Ovary (tissue), 9 donors: ENCODE results near the gene OR51A4. TPM values are rescaled to one million over a fixed set of nuclear protein-coding genes. Genes with fewer than 3 reads are reported as not detected.

Experiments
- DNase-seq, 5 donors: peaks; one replicate each; pipeline ENCODE4 v3.0.0-alpha.2; 2019 to 2020
- H3K27ac ChIP-seq, 2 donors: fragments of 200-600 bp; one replicate each; pipeline versions ENCODE4 v1.5.1 to v1.8.0; 2019 to 2022
- H3K27me3 ChIP-seq: fragments of 200-600 bp; one replicate; pipeline ENCODE4 v1.8.0; 2022
- H3K36me3 ChIP-seq: fragments of 200-600 bp; sonication (generic); one replicate; pipeline ENCODE4 v1.5.1; 2019
- H3K4me1 ChIP-seq: one replicate; pipeline ENCODE4 v1.8.1; 2013; ENCODE audit warnings: mild to moderate bottlenecking, moderate library complexity; ENCODE audit not compliant: insufficient read depth
- H3K4me3 ChIP-seq: fragments of 200-600 bp; sonication (generic); one replicate; pipeline ENCODE4 v1.5.1; 2017
- H3K9me3 ChIP-seq, 2 donors: fragments of 200-600 bp in 1 of 2; sonication (generic) in 1 of 2; one replicate each; pipeline versions ENCODE4 v1.5.1 to v1.8.1; 2013 to 2019; ENCODE audit warnings: mild to moderate bottlenecking in 1 of 2, moderate library complexity in 1 of 2
- EP300 ChIP-seq: sonication (generic); formaldehyde crosslinking; IDR thresholded peaks from one replicate; pipeline ENCODE4 v1.6.1; 2017; ENCODE audit warnings: antibody characterized with exemption
- POLR2A ChIP-seq: fragments of 450-650 bp; IDR thresholded peaks from one replicate; pipeline ENCODE4 v1.6.1; 2017; ENCODE audit warnings: antibody characterized with exemption, mild to moderate bottlenecking, moderate library complexity
- WGBS, 3 donors: extraction: QIAGEN DNeasy Blood & Tissue Kit in 1 of 3; methylation state at CpG; one replicate each; pipeline versions ENCODE4 v1.1.5 to v1.1.7; 2013 to 2017; 5-methylcytosine and 5-hydroxymethylcytosine counted together
- intact Hi-C, 4 donors: fragments of 100-400 bp; cut with DNase I; formaldehyde crosslinking; loops; one replicate each; pipeline versions ENCODE4 v1.11.0 to v1.15.1; 2022 to 2023
- polyA plus RNA-seq, 2 donors: library from polyadenylated mRNA; stranded (reverse); fragments of 200-250 nt in 1 of 2; fragments of 350-450 nt in 1 of 2; fragmentation: Illumina TruSeq in 1 of 2; extraction: RNeasy Lipid Tissue Mini Kit (QIAGEN cat#74804) in 1 of 2; gene quantifications; one replicate each; pipeline ENCODE4 v1.2.3, GENCODE V29; 2013 to 2014
- total RNA-seq, 7 donors: library from RNA; depleted of rRNA in 2 of 7; stranded (reverse); fragments of >200 nt in 2 of 7; fragmentation: NEBNext Ultra II Directional in 3 of 7; extraction: Animal tissue kit (Norgen Biotek cat#: 25700) in 3 of 7; gene quantifications; one replicate each; pipeline versions ENCODE4 v1.1.0 to v1.2.4, GENCODE V29; 2016 to 2023
- TF ChIP-seq, protein P1 (sequence below), 3 donors: fragments of 450-650 bp in 2 of 3; fragments of 200-600 bp in 1 of 3; IDR thresholded peaks; one replicate each; pipeline versions ENCODE4 v1.5.1 to v1.8.0; 2016 to 2022; ENCODE audit warnings: antibody characterized with exemption in 3 of 3, mild to moderate bottlenecking in 1 of 3
- donor health status: DM: no; HTN: no; CAD: no; lungs with moderate emphysema.
- donor health status: DM: no; HTN: no; CAD: no.
- donor health status: Bipolar disorder and iron deficiency.
- donor health status: DM: yes; HTN: yes; CAD: no.
- donor health status: DM: no; HTN: no; CAD: no.
- donor health status: DM: yes; HTN: yes; CAD: no.

Gene OR51A4
- total and polyA plus RNA-seq, 9 donors, result not detected

DNA sequence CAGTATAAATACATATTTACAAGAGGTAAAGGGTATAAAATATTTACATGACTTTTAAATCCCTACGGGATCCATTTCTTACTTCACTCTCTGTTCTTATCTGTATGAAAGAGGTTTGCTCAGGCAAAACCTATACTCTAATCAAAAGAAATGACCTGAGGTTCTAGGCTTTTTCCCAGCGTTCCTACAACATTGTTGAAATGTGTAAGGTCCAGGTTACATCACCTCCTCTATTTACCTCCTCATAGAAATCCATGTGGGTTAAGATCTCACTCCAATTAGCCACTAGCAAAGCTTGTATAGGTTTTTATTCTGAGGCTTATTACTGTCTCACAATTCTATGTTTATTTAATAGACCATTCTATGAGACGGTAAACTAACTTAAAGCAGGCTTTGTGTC is 35.3 kb upstream of the OR51A4 start:
- intact Hi-C loops, result no loop called here

DNA sequence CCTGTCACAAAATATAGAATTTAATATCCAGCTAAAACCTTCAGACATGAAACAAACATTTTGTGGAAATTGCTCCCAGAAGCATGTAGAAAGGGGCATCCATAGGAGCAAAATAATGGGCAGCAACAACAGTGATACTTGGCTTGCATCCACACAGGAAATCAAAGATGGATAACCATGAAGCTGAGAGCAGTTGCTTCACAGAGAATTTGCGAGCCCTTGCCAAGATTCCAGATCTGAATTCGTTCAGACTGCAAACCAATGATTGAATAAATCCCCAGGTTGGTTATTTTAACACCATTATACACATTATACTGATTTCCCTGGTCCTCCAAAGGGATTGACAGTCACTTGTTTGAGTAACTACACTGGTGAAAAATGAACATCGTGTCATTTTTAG is 31.6 kb upstream of the OR51A4 start:
- no peak for DNase-seq
- 33 to 37% (median 35%) methylated on average over 3 of the region's 3 CpGs for WGBS, 3 donors
- Histone ChIP-seq H3K27me3 (no peaks in the 10 kb centered on the region), H3K36me3 (no peaks in the 10 kb centered on the region), H3K4me1 (no peaks in the 10 kb centered on the region), H3K9me3 (no peaks in the 10 kb centered on the region), H3K4me3 (no peak overlapping the region), H3K27ac (no peak overlapping the region)
- intact Hi-C loops, result no loop called here
- TF ChIP-seq POLR2A (no peak), EP300 (no peak)
- TF ChIP-seq, protein P1, sequence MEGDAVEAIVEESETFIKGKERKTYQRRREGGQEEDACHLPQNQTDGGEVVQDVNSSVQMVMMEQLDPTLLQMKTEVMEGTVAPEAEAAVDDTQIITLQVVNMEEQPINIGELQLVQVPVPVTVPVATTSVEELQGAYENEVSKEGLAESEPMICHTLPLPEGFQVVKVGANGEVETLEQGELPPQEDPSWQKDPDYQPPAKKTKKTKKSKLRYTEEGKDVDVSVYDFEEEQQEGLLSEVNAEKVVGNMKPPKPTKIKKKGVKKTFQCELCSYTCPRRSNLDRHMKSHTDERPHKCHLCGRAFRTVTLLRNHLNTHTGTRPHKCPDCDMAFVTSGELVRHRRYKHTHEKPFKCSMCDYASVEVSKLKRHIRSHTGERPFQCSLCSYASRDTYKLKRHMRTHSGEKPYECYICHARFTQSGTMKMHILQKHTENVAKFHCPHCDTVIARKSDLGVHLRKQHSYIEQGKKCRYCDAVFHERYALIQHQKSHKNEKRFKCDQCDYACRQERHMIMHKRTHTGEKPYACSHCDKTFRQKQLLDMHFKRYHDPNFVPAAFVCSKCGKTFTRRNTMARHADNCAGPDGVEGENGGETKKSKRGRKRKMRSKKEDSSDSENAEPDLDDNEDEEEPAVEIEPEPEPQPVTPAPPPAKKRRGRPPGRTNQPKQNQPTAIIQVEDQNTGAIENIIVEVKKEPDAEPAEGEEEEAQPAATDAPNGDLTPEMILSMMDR (IDR thresholded peaks at IDR 0.05), result no peak

More for the DNA sequence above, 35.3 kb upstream of the OR51A4 start:
- WGBS, 3 donors, result 66 to 85% (median 69%) methylated on average over 3 of the region's 3 CpGs
- TF ChIP-seq EP300 (no peak), POLR2A (no peak)
- TF ChIP-seq, protein P1 (IDR thresholded peaks at IDR 0.05), result no peak
- H3K4me1 ChIP-seq, result no peaks in the 10 kb centered on the region
- H3K27ac ChIP-seq, result no peak overlapping the region
- H3K27me3 ChIP-seq, result no peaks in the 10 kb centered on the region
- H3K36me3 ChIP-seq, result no peaks in the 10 kb centered on the region
- DNase-seq, result no peak
- no peak overlapping the region for H3K4me3 ChIP-seq
- H3K9me3 ChIP-seq, result no peaks in the 10 kb centered on the region

DNA sequence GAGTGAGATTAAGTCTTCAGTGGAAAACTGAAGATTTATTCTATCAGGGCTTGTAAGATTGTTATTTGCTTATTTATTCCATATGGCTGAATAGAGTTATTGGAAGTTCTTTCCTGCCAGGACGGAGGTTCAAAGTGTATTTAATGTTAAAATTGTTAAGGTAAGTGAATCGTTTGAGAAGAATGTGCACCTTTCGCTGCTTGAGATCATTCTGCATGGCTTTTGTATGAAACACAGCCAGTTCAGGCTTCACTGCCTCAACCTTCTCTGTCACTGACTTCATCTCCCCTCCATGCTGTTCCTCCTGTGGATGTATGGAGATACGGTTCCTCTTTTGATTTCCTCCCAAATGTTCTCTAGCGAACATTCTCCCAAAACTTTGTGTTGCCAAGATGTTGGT is 28.0 kb upstream of the OR51A4 start:
- Histone ChIP-seq H3K27ac (no peak overlapping the region), H3K9me3 (no peaks in the 10 kb centered on the region), H3K36me3 (no peaks in the 10 kb centered on the region), H3K4me1 (no peaks in the 10 kb centered on the region), H3K4me3 (no peak overlapping the region), H3K27me3 (no peaks in the 10 kb centered on the region)
- TF ChIP-seq POLR2A, result no peak
- TF ChIP-seq, protein P1 (IDR thresholded peaks at IDR 0.05), result no peak
- TF ChIP-seq EP300, result no peak
- 82 to 85% (median 84%) methylated on average over 5 of the region's 5 CpGs for WGBS, 3 donors
- intact Hi-C loops, result no loop called here
- no peak for DNase-seq

DNA sequence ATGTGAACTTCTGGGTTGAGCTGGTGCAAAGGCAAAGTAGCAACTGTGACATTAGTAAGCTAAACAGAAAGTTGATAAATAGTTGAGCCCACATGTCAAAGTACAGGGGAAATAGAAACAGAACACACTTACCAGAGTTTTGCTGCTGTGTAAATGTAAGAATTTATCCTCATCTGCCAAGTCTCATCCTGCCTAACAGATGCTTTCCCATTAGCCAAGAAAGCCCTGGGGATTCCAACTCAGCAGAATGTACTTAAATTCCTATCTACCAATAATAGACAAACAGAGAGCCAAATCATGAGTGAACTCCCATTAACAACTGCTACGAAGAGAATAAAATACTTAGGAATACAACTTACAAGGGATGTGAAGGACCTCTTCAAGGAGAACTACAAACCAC is 15.4 kb upstream of the OR51A4 start:
- DNase-seq, result no peak
- H3K27ac ChIP-seq, result no peak overlapping the region
- no peak overlapping the region for H3K4me3 ChIP-seq
- 36 to 39% (median 38%) methylated on average over 1 of the region's 1 CpG for WGBS, 3 donors
- H3K27me3 ChIP-seq, result no peaks in the 10 kb centered on the region
- TF ChIP-seq, protein P1 (IDR thresholded peaks at IDR 0.05), result no peak
- TF ChIP-seq POLR2A, result no peak
- TF ChIP-seq EP300, result no peak
- no peaks in the 10 kb centered on the region for H3K36me3 ChIP-seq
- H3K4me1 ChIP-seq, result no peaks in the 10 kb centered on the region
- intact Hi-C loops, result no loop called here
- H3K9me3 ChIP-seq, result no peaks in the 10 kb centered on the region

DNA sequence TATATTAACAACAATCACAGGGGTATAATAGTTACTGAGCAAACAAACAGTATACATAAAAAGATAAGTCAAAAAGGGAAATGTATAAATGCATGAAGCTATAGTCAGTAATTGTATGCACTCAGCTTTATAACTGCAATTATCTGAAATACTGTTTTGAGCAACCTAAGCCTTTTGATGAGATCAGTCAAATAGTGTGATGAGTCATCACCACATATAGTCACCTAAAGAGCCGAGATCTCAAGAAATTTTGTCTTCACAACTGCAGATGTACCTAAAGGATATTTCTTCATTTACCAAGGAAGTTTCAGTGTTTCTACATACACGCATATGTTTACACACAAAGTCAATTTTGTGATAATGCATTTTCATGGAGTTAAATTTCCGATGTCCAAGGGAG is 13.5 kb upstream of the OR51A4 start:
- H3K9me3 ChIP-seq, result no peaks in the 10 kb centered on the region
- intact Hi-C loops, result no loop called here
- H3K27ac ChIP-seq, result no peak overlapping the region
- no peaks in the 10 kb centered on the region for H3K27me3 ChIP-seq
- no peak overlapping the region for H3K4me3 ChIP-seq
- no peaks in the 10 kb centered on the region for H3K4me1 ChIP-seq
- no peaks in the 10 kb centered on the region for H3K36me3 ChIP-seq
- 76 to 85% (median 79%) methylated on average over 3 of the region's 3 CpGs for WGBS, 3 donors
- TF ChIP-seq EP300, result no peak
- no peak for TF ChIP-seq POLR2A
- TF ChIP-seq, protein P1 (IDR thresholded peaks at IDR 0.05), result no peak
- DNase-seq, result no peak
